HG02588 (cell line): Measurements from ENCODE around the gene PIBF1.
A peak's percentile ranks its signal among the peaks of the same experiment; 100 is the strongest.

Source experiments
- ATAC-seq: cut with Tn5 transposase; IDR thresholded peaks from one replicate; pipeline ENCODE4 v1.9.1; 2021; ENCODE audit warnings: mild to moderate bottlenecking, moderate library complexity; ENCODE audit not compliant: unreplicated experiment

PIBF1 gene

GRCh38 chr13:73058432-73058735 lies 276.5 kb downstream of the PIBF1 start:
- peak; percentile 10 for ATAC-seq

GRCh38 chr13:73058736-73059459 lies 277.0 kb downstream of the PIBF1 start, which contains the start of gene KLF5:
KLF5 (plus strand) TSS chr13:73059005; CDS start chr13:73059328, 323 bp downstream.
- peak; percentile 98 for ATAC-seq

- peak; percentile 32 for ATAC-seq
These were observed 277.7 kb downstream of the PIBF1 start for GRCh38 chr13:73059460-73060250.

GRCh38 chr13:73060251-73061160 lies 278.6 kb downstream of the PIBF1 start:
- ATAC-seq = no peak

- ATAC-seq = no peak
These were observed 279.5 kb downstream of the PIBF1 start for GRCh38 chr13:73061473-73061872.

- no peak for ATAC-seq
These were observed 279.9 kb downstream of the PIBF1 start for GRCh38 chr13:73061876-73062275.

- no peak for ATAC-seq
These were observed 280.5 kb downstream of the PIBF1 start for GRCh38 chr13:73062468-73062867.

- ATAC-seq = no peak
These were observed 281.2 kb downstream of the PIBF1 start for GRCh38 chr13:73063166-73063565.

- no peak for ATAC-seq
These were observed 283.1 kb downstream of the PIBF1 start for GRCh38 chr13:73065036-73065435.

GRCh38 chr13:73065665-73066340 lies 283.9 kb downstream of the PIBF1 start:
- ATAC-seq = no peak
